ENCODE data around the gene LDLRAD4.

- TF ChIP-seq CTCF (conservative IDR thresholded peaks at IDR 0.05; ENCODE audit: low read depth, low read length), result no peak
- TF ChIP-seq EZH2 (IDR thresholded peaks at IDR 0.05; ENCODE audit: low read length, unreplicated experiment), result no peak
These were observed 18.5 kb downstream of the LDLRAD4 start for GRCh38 chr18:13237073-13237472.
